ENCODE measurements around the gene MT1F.

DNA sequence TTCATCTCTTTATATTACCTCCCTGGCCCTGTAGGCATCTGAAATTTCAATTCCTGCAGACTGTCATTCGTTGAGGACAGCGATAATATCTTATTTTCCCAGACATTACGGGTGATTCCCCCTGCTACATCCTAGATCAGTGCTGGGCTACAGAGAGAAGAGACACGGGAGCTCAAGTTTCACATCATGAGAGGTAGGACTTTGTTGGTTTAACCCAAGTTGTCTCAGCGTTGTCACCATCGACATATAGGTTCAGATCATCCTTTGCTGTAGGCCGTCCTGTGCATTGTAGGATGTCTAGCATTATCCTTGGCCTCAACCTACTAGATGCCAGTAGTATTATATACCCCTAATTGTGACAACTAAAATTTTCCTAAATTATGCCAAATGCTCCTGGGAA, 43.8 kb downstream of the MT1F start:
- TF ChIP-seq, protein P1, sequence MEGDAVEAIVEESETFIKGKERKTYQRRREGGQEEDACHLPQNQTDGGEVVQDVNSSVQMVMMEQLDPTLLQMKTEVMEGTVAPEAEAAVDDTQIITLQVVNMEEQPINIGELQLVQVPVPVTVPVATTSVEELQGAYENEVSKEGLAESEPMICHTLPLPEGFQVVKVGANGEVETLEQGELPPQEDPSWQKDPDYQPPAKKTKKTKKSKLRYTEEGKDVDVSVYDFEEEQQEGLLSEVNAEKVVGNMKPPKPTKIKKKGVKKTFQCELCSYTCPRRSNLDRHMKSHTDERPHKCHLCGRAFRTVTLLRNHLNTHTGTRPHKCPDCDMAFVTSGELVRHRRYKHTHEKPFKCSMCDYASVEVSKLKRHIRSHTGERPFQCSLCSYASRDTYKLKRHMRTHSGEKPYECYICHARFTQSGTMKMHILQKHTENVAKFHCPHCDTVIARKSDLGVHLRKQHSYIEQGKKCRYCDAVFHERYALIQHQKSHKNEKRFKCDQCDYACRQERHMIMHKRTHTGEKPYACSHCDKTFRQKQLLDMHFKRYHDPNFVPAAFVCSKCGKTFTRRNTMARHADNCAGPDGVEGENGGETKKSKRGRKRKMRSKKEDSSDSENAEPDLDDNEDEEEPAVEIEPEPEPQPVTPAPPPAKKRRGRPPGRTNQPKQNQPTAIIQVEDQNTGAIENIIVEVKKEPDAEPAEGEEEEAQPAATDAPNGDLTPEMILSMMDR (IDR thresholded peaks at IDR 0.05) = no peak
- TF ChIP-seq EP300 (IDR thresholded peaks at IDR 0.05) = no peak
- no peak for TF ChIP-seq POLR2A (IDR thresholded peaks at IDR 0.05)
